T-cell (primary cell): ENCODE results near the gene PDGFC. TPM values are rescaled to one million over a fixed set of nuclear protein-coding genes. Genes with fewer than 3 reads are reported as not detected.

ENCODE experiments used
- ATAC-seq, 4 experiments: fragments of 200-7000 bp in 3 of 4; fragments of 150-1000 bp in 1 of 4; cut with Tn5 transposase; replicated peaks in 1 of 4; 1 replicate in 3 of 4; 2 replicates in 1 of 4; pipeline ENCODE4 v1.10.0; 2021; ENCODE audit warnings: moderate library complexity in 3 of 4, mild to moderate bottlenecking in 2 of 4, moderate number of reproducible peaks in 1 of 4
- CTCF ChIA-PET, 2 donors: fragments of 300-600 bp; sonication (Branson Sonifier 250); formaldehyde crosslinking; loops; one replicate each; lab custom pipeline; 2022; ENCODE audit warnings: antibody characterized with exemption in 2 of 2; lab: Charles Lee
- POLR2A ChIA-PET, 2 donors: fragments of 300-600 bp; sonication (Branson Sonifier 250); formaldehyde crosslinking; loops; one replicate each; lab custom pipeline; 2022; ENCODE audit warnings: antibody characterized with exemption in 2 of 2; lab: Charles Lee
- DNase-seq, 35 experiments: peaks; one replicate each; pipeline versions ENCODE4 v3.0.0 to v3.0.0-alpha.2; 2013 to 2023
- H3K27ac ChIP-seq: one replicate; pipeline ENCODE4 v1.5.1; 2013; ENCODE audit warnings: low read length
- H3K27me3 ChIP-seq, 2 experiments: replicated peaks in 1 of 2; 1 replicate in 1 of 2; 2 replicates in 1 of 2; pipeline versions ENCODE4 v1.6.1 to v1.7.0; 2013; ENCODE audit warnings: low read length in 1 of 2, mixed read lengths in 1 of 2; ENCODE audit not compliant: control insufficient read depth in 2 of 2, insufficient read depth in 2 of 2; ENCODE audit errors: extremely low read depth in 1 of 2
- H3K36me3 ChIP-seq, 2 donors: 1 replicate in 1 of 2; 2 replicates in 1 of 2; pipeline versions ENCODE4 v1.6.1 to v1.7.0; 2013; ENCODE audit warnings: low read length in 1 of 2; ENCODE audit not compliant: control insufficient read depth in 2 of 2, insufficient read depth in 1 of 2; ENCODE audit errors: extremely low read depth in 1 of 2
- H3K4me1 ChIP-seq, 2 experiments: 1 replicate in 1 of 2; 2 replicates in 1 of 2; pipeline versions ENCODE4 v1.6.1 to v1.7.0; 2013; ENCODE audit warnings: low read length in 2 of 2, mixed read lengths in 1 of 2; ENCODE audit not compliant: insufficient read depth in 2 of 2, control insufficient read depth in 1 of 2; ENCODE audit errors: extremely low read depth in 1 of 2
- H3K4me3 ChIP-seq, 2 donors: 1 replicate in 1 of 2; 2 replicates in 1 of 2; pipeline versions ENCODE4 v1.5.1 to v1.7.0; 2013; ENCODE audit warnings: mild to moderate bottlenecking in 2 of 2, low read length in 1 of 2, moderate library complexity in 1 of 2; ENCODE audit not compliant: control insufficient read depth in 1 of 2; ENCODE audit errors: extremely low read depth in 1 of 2
- H3K9me3 ChIP-seq: 2 replicates; pipeline ENCODE4 v1.7.0; 2013
- H3K27ac Mint-ChIP-seq, 2 donors: one replicate each; pipeline ENCODE4 v1.8.0; 2020 to 2021; ENCODE audit warnings: mild to moderate bottlenecking in 2 of 2, mixed read lengths in 2 of 2
- H3K27me3 Mint-ChIP-seq, 2 donors: one replicate each; pipeline ENCODE4 v1.8.0; 2021 to 2022; ENCODE audit warnings: mixed read lengths in 2 of 2
- H3K36me3 Mint-ChIP-seq: one replicate; pipeline ENCODE4 v1.8.0; 2021; ENCODE audit warnings: mixed read lengths
- H3K4me1 Mint-ChIP-seq, 3 donors: one replicate each; pipeline ENCODE4 v1.8.0; 2020 to 2022; ENCODE audit warnings: mixed read lengths in 3 of 3, mild to moderate bottlenecking in 1 of 3
- H3K4me3 Mint-ChIP-seq, 3 donors: one replicate each; pipeline ENCODE4 v1.8.0; 2020 to 2022; ENCODE audit warnings: mild to moderate bottlenecking in 3 of 3, mixed read lengths in 3 of 3, moderate library complexity in 3 of 3
- H3K9me3 Mint-ChIP-seq, 3 donors: one replicate each; pipeline ENCODE4 v1.8.0; 2020 to 2022; ENCODE audit warnings: mixed read lengths in 3 of 3
- WGBS: methylation state at CpG from one replicate; pipeline ENCODE4 v1.1.5; 2013; ENCODE audit warnings: missing lambda C conversion rate; ENCODE audit not compliant: insufficient coverage; 5-methylcytosine and 5-hydroxymethylcytosine counted together
- total RNA-seq, 35 experiments: library from RNA in 6 of 35; stranded (reverse) in 6 of 35; fragments of 120-200 nt in 1 of 35; gene quantifications; one replicate each; pipeline versions ENCODE4 v1.2.1 to v1.2.4 and lab custom pipeline; 2013 to 2026

Gene PDGFC
- total RNA-seq, 5 donors from 2014 or later (not counting 1 experiment from before 2014, with no cell fraction given) = 0.12 to 1.5 (median 0.47) TPM

DNA sequence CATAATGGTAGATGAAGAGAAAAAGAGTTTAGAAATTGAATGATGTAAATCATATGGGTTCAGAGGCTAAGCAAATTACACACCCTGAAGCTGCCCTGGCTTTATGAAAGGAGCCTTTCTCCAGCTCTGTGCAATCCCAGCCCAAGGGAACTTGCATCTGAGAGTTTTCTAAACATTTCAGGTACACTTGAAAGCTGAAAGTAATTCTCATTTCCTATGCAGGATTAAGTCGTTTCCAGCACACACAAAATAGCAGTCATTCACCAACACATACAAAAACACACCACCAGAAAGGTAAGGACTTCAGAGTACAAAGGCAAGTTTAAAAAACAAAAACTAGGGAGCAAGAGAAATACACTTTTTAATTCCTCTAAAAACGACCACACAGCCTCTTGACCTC is 1.7 kb downstream of the PDGFC start:
- 7% methylated on average over 2 of the region's 2 CpGs for WGBS
- H3K4me3 Mint-ChIP-seq = peak overlapping the region in 1 of 3 donors; percentile 64

DNA sequence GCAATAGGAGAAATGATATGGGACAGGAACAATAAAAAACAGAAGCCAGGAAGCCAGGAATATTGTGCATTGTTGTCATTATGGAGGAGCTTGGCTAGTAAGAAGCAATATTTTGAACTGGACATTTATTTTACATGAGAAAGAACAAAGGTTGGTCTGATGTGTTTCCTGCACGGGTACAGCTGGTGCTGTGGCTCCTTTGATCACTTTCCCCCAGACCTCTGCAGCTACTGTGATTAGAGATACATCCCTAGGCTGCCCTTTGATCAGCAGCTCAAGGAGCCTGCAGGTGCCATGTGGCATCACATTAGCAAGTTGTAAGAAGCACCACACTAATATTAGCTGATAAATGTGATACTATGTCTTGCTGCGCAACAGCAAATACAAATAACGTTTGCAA is 2.5 kb downstream of the PDGFC start:
- Histone ChIP-seq H3K4me3 (no peak overlapping the region), H3K27me3 (peaks cover 2 to 21% of the 10 kb centered on the region in 2 experiments), H3K36me3 (no peaks in the 10 kb centered on the region), H3K27ac (no peak overlapping the region), H3K9me3 (no peaks in the 10 kb centered on the region), H3K4me1 (peaks cover 3% of the 10 kb centered on the region in 2 experiments)
- ChIA-PET POLR2A (no interaction called here), CTCF (no interaction called here)
- no peak overlapping the region for H3K27ac Mint-ChIP-seq
- H3K4me3 Mint-ChIP-seq = no peak overlapping the region
- peaks cover 6 to 12% (median 10%) of the 10 kb centered on the region in 3 donors for H3K4me1 Mint-ChIP-seq
- H3K27me3 Mint-ChIP-seq = peaks cover 53 to 54% of the 10 kb centered on the region in 2 donors
- WGBS = no CpG with 5 or more reads among the region's 3 CpGs
- ATAC-seq = no peak
- peaks cover 4 to 15% (median 7%) of the 10 kb centered on the region in 3 donors for H3K9me3 Mint-ChIP-seq
- no peak for DNase-seq
- H3K36me3 Mint-ChIP-seq = no peaks in the 10 kb centered on the region

More for the DNA sequence above, 1.7 kb downstream of the PDGFC start:
- H3K27ac Mint-ChIP-seq = no peak overlapping the region
- no peak overlapping the region for H3K4me3 ChIP-seq
- no peaks in the 10 kb centered on the region for H3K36me3 ChIP-seq
- H3K4me1 Mint-ChIP-seq = peaks cover 6 to 12% (median 10%) of the 10 kb centered on the region in 3 donors
- H3K27ac ChIP-seq = no peak overlapping the region
- POLR2A ChIA-PET = no interaction called here
- H3K9me3 Mint-ChIP-seq = peaks cover 4 to 15% (median 7%) of the 10 kb centered on the region in 3 donors
- ATAC-seq (no peak), DNase-seq (no peak)
- H3K36me3 Mint-ChIP-seq = no peaks in the 10 kb centered on the region
- no peaks in the 10 kb centered on the region for H3K9me3 ChIP-seq
- peaks cover 3% of the 10 kb centered on the region in 2 experiments for H3K4me1 ChIP-seq
- peaks cover 2 to 21% of the 10 kb centered on the region in 2 experiments for H3K27me3 ChIP-seq
- CTCF ChIA-PET = no interaction called here
- H3K27me3 Mint-ChIP-seq = peaks cover 56 to 59% of the 10 kb centered on the region in 2 donors

DNA sequence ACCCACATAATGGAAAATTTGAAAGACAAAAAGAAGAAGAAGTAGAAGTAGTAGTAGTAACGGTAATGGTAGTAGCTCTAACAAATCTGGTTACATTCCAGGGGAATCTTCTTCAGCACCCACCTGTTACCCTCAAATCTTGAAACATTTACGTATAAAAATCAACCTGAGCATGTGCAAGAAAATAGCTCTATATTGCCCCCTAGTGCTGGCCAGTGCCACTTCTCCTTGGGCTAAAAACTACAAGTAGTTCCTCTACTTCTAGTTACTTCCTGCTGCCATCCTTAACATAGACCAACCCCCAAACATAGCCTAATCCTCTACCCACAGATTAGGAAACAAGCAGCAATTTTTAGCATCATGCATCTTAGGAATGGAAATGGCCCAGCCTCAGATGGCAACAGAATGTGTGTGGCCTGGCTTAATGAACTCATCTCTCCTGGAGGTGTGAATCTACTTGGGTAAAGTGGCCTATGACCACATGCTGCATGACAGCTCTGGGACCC is 3.1 kb downstream of the PDGFC start:
- CTCF ChIA-PET = no interaction called here
- no peak overlapping the region for H3K4me3 Mint-ChIP-seq

DNA sequence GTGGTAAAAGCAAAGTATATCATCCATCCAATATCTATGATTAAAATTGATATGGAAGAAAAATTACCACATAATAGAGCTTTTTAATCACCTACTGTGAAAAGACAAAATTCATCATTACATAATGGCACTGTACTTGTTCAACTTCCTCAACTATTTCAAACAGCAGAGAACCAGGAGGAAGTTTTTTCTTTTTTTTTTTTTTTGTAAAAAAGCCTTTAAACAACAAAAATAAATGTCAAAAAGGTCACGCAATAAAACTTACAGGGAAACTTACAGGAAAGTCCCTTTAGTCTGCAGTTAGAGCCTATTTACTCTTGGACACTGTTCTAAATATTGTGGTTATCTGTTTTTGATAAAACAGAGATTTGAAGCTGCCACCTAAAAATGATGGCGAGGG is 4.8 kb downstream of the PDGFC start:
- Mint-ChIP-seq H3K9me3 (peaks cover 4 to 15% (median 7%) of the 10 kb centered on the region in 3 donors), H3K36me3 (no peaks in the 10 kb centered on the region), H3K27me3 (peaks cover 36 to 38% of the 10 kb centered on the region in 2 donors), H3K4me1 (peaks cover 6 to 10% (median 8%) of the 10 kb centered on the region in 3 donors), H3K27ac (no peak overlapping the region), H3K4me3 (no peak overlapping the region)
- Histone ChIP-seq H3K9me3 (no peaks in the 10 kb centered on the region), H3K4me1 (peaks cover 0 to 3% of the 10 kb centered on the region in 2 experiments), H3K27me3 (peaks cover 0 to 18% of the 10 kb centered on the region in 2 experiments), H3K36me3 (no peaks in the 10 kb centered on the region), H3K4me3 (no peak overlapping the region), H3K27ac (no peak overlapping the region)
- ChIA-PET POLR2A (interaction anchor here (0.7 kb wide), 2 partner anchors 10 to 15 kb away, joined by 3 to 7 read pairs; no protein-coding TSS in a partner anchor), CTCF (interaction anchor here in 1 of 2 donors (0.6 kb wide), 2 partner anchors 11 to 91 kb away, joined by 3 read pairs; no protein-coding TSS in a partner anchor)
- WGBS = no CpG with 5 or more reads among the region's 2 CpGs
- ATAC-seq (no peak), DNase-seq (no peak)

More for the DNA sequence above, 3.1 kb downstream of the PDGFC start:
- 14% methylated on average over 1 of the region's 2 CpGs for WGBS
- Histone ChIP-seq H3K9me3 (no peaks in the 10 kb centered on the region), H3K27me3 (peaks cover 2 to 21% of the 10 kb centered on the region in 2 experiments), H3K36me3 (no peaks in the 10 kb centered on the region), H3K4me3 (no peak overlapping the region), H3K4me1 (peaks cover 3% of the 10 kb centered on the region in 2 experiments), H3K27ac (no peak overlapping the region)
- Mint-ChIP-seq H3K36me3 (no peaks in the 10 kb centered on the region), H3K27me3 (peaks cover 47 to 48% of the 10 kb centered on the region in 2 donors), H3K9me3 (peaks cover 4 to 15% (median 7%) of the 10 kb centered on the region in 3 donors), H3K4me1 (peaks cover 6 to 12% (median 10%) of the 10 kb centered on the region in 3 donors), H3K27ac (no peak overlapping the region)
- ATAC-seq (no peak), DNase-seq (peak in 2 of 35 experiments; percentile 4 to 29)
- POLR2A ChIA-PET = no interaction called here

DNA sequence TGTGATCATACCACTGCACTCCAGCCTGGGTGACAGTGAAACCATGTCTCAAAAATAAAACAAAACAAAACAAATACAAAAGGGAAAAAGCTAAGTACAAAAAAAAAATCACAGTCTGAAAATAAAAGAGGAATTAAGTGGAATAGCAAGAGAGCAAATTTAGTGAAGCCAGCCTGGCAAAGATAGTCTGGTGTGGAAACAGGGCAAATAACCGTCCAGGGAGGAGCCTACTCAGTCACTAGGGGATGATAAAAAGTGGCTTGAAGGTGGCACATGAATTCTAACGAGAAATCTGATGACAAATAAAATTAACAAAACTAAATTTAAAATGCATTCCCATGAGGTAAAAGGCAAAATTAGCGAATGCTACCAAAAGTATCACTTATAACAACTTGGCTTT is 8.2 kb downstream of the PDGFC start:
- Mint-ChIP-seq H3K9me3 (peaks cover 0 to 11% (median 4%) of the 10 kb centered on the region in 3 donors), H3K4me3 (no peak overlapping the region), H3K36me3 (no peaks in the 10 kb centered on the region), H3K4me1 (no peaks in the 10 kb centered on the region), H3K27me3 (peaks cover 11 to 16% of the 10 kb centered on the region in 2 donors), H3K27ac (no peak overlapping the region)
- 71% methylated on average over 1 of the region's 3 CpGs for WGBS
- ATAC-seq (no peak), DNase-seq (no peak)
- Histone ChIP-seq H3K27ac (no peak overlapping the region), H3K36me3 (no peaks in the 10 kb centered on the region), H3K27me3 (no peaks in the 10 kb centered on the region), H3K9me3 (no peaks in the 10 kb centered on the region), H3K4me3 (no peak overlapping the region), H3K4me1 (no peaks in the 10 kb centered on the region)
- POLR2A ChIA-PET = interaction anchor here in 1 of 2 donors (0.6 kb wide), 1 partner anchor 10 kb away, joined by 4 read pairs; no protein-coding TSS in a partner anchor
- CTCF ChIA-PET = interaction anchor here in 1 of 2 donors (0.7 kb wide), 1 partner anchor 1239 kb away, joined by 3 read pairs; no protein-coding TSS in a partner anchor

DNA sequence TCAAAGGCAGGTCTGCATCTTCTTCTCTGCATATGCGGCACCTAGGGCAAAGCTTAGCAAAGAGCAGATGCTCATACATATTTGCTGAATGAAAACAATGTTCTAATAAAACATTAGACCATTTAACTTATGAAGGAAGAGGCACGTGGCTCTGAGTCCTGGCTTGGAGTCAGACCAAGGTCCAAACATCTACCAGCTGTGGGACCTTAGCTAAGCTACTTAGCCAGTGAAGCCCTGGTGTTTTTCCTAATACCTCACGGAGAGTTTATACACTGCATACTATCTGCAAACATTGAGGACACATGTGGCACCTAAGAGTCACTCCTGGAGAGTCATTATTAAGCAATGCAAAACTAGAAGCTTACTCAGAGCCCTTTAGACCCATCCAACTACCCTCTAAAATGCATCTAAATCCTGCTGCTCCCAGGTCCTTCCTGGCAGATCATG is 9.0 kb downstream of the PDGFC start:
- Mint-ChIP-seq H3K4me3 (no peak overlapping the region), H3K9me3 (peaks cover 0 to 9% (median 4%) of the 10 kb centered on the region in 3 donors), H3K27ac (no peak overlapping the region), H3K4me1 (no peaks in the 10 kb centered on the region), H3K36me3 (no peaks in the 10 kb centered on the region), H3K27me3 (peaks cover 6 to 9% of the 10 kb centered on the region in 2 donors)
- no peak for ATAC-seq
- no peak for DNase-seq
- Histone ChIP-seq H3K4me3 (no peak overlapping the region), H3K4me1 (no peaks in the 10 kb centered on the region), H3K27ac (no peak overlapping the region), H3K9me3 (no peaks in the 10 kb centered on the region), H3K27me3 (no peaks in the 10 kb centered on the region), H3K36me3 (no peaks in the 10 kb centered on the region)
- ChIA-PET CTCF (no interaction called here), POLR2A (no interaction called here)
- WGBS = 62% methylated on average over 3 of the region's 3 CpGs
